DND-41 (cell line): Measurements from ENCODE around the gene C8B.

Source experiments
- ATAC-seq: fragments of 200-7000 bp; cut with Tn5 transposase; 3 replicates; pipeline ENCODE4 v1.9.1; 2021; ENCODE audit warnings: low read depth; ENCODE audit not compliant: insufficient read depth
- DNase-seq: peaks from one replicate; pipeline ENCODE4 v3.0.0-alpha.2; 2020
- H2AFZ ChIP-seq: 2 replicates; pipeline ENCODE4 v1.6.0; 2012; ENCODE audit warnings: low read depth, low read length
- H3K27ac ChIP-seq: 2 replicates; pipeline ENCODE4 v1.5.1; 2012; ENCODE audit warnings: low read length, inconsistent platforms
- H3K27me3 ChIP-seq: fragments of 200-600 bp; sonication (generic); 2 replicates; pipeline ENCODE4 v1.6.0; 2012; ENCODE audit warnings: low read length, mild to moderate bottlenecking, inconsistent platforms; ENCODE audit not compliant: insufficient read depth, poor library complexity
- H3K36me3 ChIP-seq: 2 replicates; pipeline ENCODE4 v1.5.1; 2012; ENCODE audit warnings: low read length, inconsistent platforms; ENCODE audit not compliant: insufficient read depth
- H3K4me1 ChIP-seq: 2 replicates; pipeline ENCODE4 v1.5.1; 2012; ENCODE audit warnings: mild to moderate bottlenecking, low read length; ENCODE audit not compliant: insufficient read depth
- H3K4me2 ChIP-seq: 2 replicates; pipeline ENCODE4 v1.6.0; 2012; ENCODE audit warnings: mild to moderate bottlenecking, moderate library complexity, low read length, inconsistent platforms; ENCODE audit not compliant: insufficient read depth
- H3K4me3 ChIP-seq, 2 experiments: fragments of 200-600 bp in 1 of 2; shearing (Covaris generic) in 1 of 2; 2 replicates each; pipeline ENCODE4 v1.5.1; 2012 to 2016; ENCODE audit warnings: inconsistent platforms in 2 of 2, low read length in 2 of 2, mild to moderate bottlenecking in 2 of 2, low read depth in 1 of 2, moderate library complexity in 1 of 2
- H3K79me2 ChIP-seq: 2 replicates; pipeline ENCODE4 v1.6.0; 2012; ENCODE audit warnings: low read length, inconsistent platforms; ENCODE audit not compliant: insufficient read depth
- H3K9ac ChIP-seq: 2 replicates; pipeline ENCODE4 v1.6.0; 2012; ENCODE audit warnings: low read depth, mild to moderate bottlenecking, inconsistent platforms, low read length, moderate library complexity
- H3K9me3 ChIP-seq: 2 replicates; pipeline ENCODE4 v1.5.1; 2012; ENCODE audit warnings: low read length, moderate library complexity, mild to moderate bottlenecking, inconsistent platforms; ENCODE audit not compliant: insufficient read depth, severe bottlenecking
- H4K20me1 ChIP-seq: 2 replicates; pipeline ENCODE4 v1.6.0; 2012; ENCODE audit warnings: low read length; ENCODE audit not compliant: insufficient read depth
- EZH2 ChIP-seq: IDR thresholded peaks from 3 replicates; pipeline ENCODE4 v1.6.1; 2012; ENCODE audit warnings: borderline replicate concordance, low read depth, mild to moderate bottlenecking, moderate library complexity, low read length, inconsistent platforms; ENCODE audit not compliant: severe bottlenecking
- TF ChIP-seq, protein P1 (sequence below): IDR thresholded peaks from 2 replicates; pipeline ENCODE4 v1.5.1; 2012; ENCODE audit warnings: borderline replicate concordance, low read length, moderate library complexity, mild to moderate bottlenecking; ENCODE audit not compliant: poor library complexity, severe bottlenecking; ENCODE audit errors: extremely low read depth

Gene C8B

GRCh38 chr1:57012315-57012714 lies 46.5 kb upstream of the C8B start:
- no peak for ATAC-seq
- TF ChIP-seq, protein P1, sequence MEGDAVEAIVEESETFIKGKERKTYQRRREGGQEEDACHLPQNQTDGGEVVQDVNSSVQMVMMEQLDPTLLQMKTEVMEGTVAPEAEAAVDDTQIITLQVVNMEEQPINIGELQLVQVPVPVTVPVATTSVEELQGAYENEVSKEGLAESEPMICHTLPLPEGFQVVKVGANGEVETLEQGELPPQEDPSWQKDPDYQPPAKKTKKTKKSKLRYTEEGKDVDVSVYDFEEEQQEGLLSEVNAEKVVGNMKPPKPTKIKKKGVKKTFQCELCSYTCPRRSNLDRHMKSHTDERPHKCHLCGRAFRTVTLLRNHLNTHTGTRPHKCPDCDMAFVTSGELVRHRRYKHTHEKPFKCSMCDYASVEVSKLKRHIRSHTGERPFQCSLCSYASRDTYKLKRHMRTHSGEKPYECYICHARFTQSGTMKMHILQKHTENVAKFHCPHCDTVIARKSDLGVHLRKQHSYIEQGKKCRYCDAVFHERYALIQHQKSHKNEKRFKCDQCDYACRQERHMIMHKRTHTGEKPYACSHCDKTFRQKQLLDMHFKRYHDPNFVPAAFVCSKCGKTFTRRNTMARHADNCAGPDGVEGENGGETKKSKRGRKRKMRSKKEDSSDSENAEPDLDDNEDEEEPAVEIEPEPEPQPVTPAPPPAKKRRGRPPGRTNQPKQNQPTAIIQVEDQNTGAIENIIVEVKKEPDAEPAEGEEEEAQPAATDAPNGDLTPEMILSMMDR = no peak
- H3K27ac ChIP-seq = no peak overlapping the region

DNA sequence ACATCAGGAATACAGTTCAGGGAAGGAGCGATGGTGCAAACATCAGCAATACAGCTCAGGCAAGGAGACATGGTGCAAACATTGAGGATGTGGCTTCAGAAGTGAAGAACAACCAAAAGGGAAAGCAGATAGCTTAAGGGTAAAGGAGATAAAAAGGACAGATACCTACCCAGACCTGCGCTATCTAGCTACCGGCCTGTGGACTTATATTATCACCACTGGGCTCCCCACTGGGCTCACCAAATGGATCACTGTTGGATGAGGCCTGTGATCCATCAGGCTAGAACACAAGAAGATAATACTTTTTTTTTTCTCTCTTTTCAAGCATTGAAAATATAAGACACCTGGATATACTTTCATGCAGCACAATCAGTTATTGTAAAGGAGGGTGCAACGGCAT lies 44.7 kb upstream of the C8B start:
- no peak overlapping the region for H3K27ac ChIP-seq
- ATAC-seq (no peak), DNase-seq (no peak)
- H2AFZ ChIP-seq = no peak overlapping the region
- no peak overlapping the region for H3K4me2 ChIP-seq
- no peaks in the 10 kb centered on the region for H3K9me3 ChIP-seq
- H3K4me3 ChIP-seq = no peak overlapping the region
- no peaks in the 10 kb centered on the region for H4K20me1 ChIP-seq
- H3K4me1 ChIP-seq = no peaks in the 10 kb centered on the region
- H3K36me3 ChIP-seq = no peaks in the 10 kb centered on the region
- no peaks in the 10 kb centered on the region for H3K27me3 ChIP-seq
- no peak for TF ChIP-seq EZH2
- TF ChIP-seq, protein P1 = no peak
- no peaks in the 10 kb centered on the region for H3K79me2 ChIP-seq
- no peak overlapping the region for H3K9ac ChIP-seq

More at GRCh38 chr1:57012315-57012714, 46.5 kb upstream of the C8B start:
- no peaks in the 10 kb centered on the region for H3K9me3 ChIP-seq
- no peak overlapping the region for H3K4me2 ChIP-seq
- H3K79me2 ChIP-seq = no peaks in the 10 kb centered on the region
- H2AFZ ChIP-seq = no peak overlapping the region
- no peaks in the 10 kb centered on the region for H3K4me1 ChIP-seq
- H3K36me3 ChIP-seq = no peaks in the 10 kb centered on the region
- no peaks in the 10 kb centered on the region for H3K27me3 ChIP-seq
- DNase-seq = no peak
- H3K9ac ChIP-seq = no peak overlapping the region
- H4K20me1 ChIP-seq = no peaks in the 10 kb centered on the region
- no peak overlapping the region for H3K4me3 ChIP-seq

DNA sequence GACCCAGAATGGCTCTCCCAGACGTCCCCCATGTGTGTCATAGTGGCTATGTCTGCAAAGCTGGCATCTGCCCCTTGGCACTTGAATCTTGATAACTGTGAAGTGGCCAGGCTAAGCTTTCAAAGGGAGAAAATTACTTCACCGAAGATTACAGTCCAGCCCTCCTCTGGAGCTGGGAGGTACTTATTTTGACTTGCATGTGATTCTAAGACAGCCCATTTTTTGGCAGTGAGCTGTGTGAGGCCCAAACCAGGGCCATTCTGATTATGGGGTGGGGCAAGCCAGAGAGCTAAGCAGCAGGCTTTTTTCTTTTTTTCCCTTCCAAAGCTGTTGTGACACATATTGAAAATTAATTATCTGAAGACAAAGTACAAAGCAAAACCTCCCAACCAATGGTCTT lies 42.1 kb upstream of the C8B start:
- DNase-seq (no peak), ATAC-seq (no peak)
- Histone ChIP-seq H3K27ac (no peak overlapping the region), H4K20me1 (no peaks in the 10 kb centered on the region), H3K79me2 (no peaks in the 10 kb centered on the region), H3K4me3 (no peak overlapping the region), H3K36me3 (no peaks in the 10 kb centered on the region), H2AFZ (no peak overlapping the region), H3K27me3 (no peaks in the 10 kb centered on the region), H3K4me1 (no peaks in the 10 kb centered on the region), H3K4me2 (no peak overlapping the region), H3K9me3 (no peaks in the 10 kb centered on the region), H3K9ac (no peak overlapping the region)
- no peak for TF ChIP-seq EZH2
- TF ChIP-seq, protein P1 = no peak

- DNase-seq (no peak), ATAC-seq (no peak)
- no peak overlapping the region for H2AFZ ChIP-seq
- H3K9ac ChIP-seq = no peak overlapping the region
- H3K36me3 ChIP-seq = no peaks in the 10 kb centered on the region
- no peaks in the 10 kb centered on the region for H3K27me3 ChIP-seq
- H3K4me2 ChIP-seq = no peak overlapping the region
- no peak overlapping the region for H3K27ac ChIP-seq
- no peaks in the 10 kb centered on the region for H3K9me3 ChIP-seq
- no peak overlapping the region for H3K4me3 ChIP-seq
- no peak for TF ChIP-seq EZH2
- TF ChIP-seq, protein P1 = no peak
- no peaks in the 10 kb centered on the region for H3K4me1 ChIP-seq
- no peaks in the 10 kb centered on the region for H3K79me2 ChIP-seq
- H4K20me1 ChIP-seq = no peaks in the 10 kb centered on the region
Measured at GRCh38 chr1:57007472-57007871, 41.7 kb upstream of the C8B start.
